ENCODE data around the gene ST6GALNAC6. TPM values are rescaled to one million over a fixed set of nuclear protein-coding genes. Genes with fewer than 3 reads are reported as not detected.

Gene ST6GALNAC6
- polyA plus RNA-seq, 1 donor from 2014 or later = 38.9 TPM

GRCh38 chr9:127927201-127927987, 28.0 kb upstream of the ST6GALNAC6 start:
- H3K9me3 Mint-ChIP-seq = no peaks in the 10 kb centered on the region
- H3K27me3 Mint-ChIP-seq = peaks cover 1% of the 10 kb centered on the region
- peaks cover 4% of the 10 kb centered on the region for H3K36me3 Mint-ChIP-seq
- H3K4me3 Mint-ChIP-seq = peak overlapping the region; percentile 72 to 89 (median 78)
- H3K4me1 Mint-ChIP-seq = peaks cover 7 to 17% (median 16%) of the 10 kb centered on the region in 3 donors
- H3K27ac Mint-ChIP-seq = peak overlapping the region in 1 of 3 donors; percentile 76

GRCh38 chr9:127926906-127927200, 27.4 kb upstream of the ST6GALNAC6 start:
- H3K36me3 Mint-ChIP-seq = peaks cover 4% of the 10 kb centered on the region
- H3K27ac Mint-ChIP-seq = peak overlapping the region in 1 of 3 donors; percentile 45
- peak overlapping the region; percentile 72 to 89 (median 78) for H3K4me3 Mint-ChIP-seq
- no peaks in the 10 kb centered on the region for H3K9me3 Mint-ChIP-seq
- peaks cover 7 to 18% (median 16%) of the 10 kb centered on the region in 3 donors for H3K4me1 Mint-ChIP-seq
- peaks cover 1% of the 10 kb centered on the region for H3K27me3 Mint-ChIP-seq

DNA sequence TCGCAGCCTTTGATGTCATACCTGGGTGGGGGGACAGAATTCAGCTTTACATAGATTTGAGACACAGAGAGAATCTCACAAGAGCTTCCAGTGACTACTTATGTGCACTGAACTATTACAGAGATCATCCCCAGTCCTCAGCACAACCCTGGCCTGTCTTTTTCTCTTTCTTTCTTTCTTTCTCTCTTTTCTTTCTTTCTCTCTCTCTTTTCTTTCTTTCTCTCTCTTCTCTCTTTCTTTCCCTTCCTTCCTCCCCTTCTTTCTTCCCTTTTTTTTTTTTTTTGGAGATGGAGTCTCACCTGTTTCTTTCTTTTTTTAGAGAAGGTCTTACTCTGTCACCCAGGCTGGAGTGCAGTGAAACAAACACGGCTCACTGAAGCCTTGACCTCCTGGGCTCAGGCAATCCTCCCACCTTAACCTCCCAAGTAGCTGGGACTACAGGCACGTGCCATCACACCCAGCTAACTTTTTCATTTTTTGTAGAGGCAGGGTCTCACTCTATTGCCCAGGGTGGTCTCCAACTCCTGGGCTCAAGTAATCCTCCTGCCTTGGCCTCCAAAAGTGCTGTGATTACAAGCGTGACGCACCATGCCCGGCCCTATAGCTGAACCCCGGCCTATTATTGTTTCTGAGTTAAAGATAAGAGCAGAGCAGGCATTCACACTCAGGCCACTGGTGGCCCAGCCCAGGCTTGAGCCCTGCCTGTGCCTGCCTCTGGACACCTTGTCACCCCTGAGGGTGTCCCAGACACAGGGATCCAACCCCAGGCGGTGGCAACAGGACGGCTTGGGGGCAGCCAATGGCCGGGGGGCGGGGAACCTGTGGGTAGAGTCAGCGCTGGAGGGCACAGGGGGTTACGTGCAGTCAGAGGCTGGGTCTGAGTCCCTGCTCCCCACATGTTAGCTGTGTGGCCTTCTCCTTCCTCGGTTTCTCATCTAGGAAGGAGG, 26.8 kb upstream of the ST6GALNAC6 start:
- H3K4me3 Mint-ChIP-seq = peak overlapping the region in 3 of 4 donors; percentile 72 to 89 (median 78)
- H3K36me3 Mint-ChIP-seq = peaks cover 2% of the 10 kb centered on the region
- peaks cover 9 to 15% (median 10%) of the 10 kb centered on the region in 3 donors for H3K4me1 Mint-ChIP-seq
- H3K27ac Mint-ChIP-seq = peak overlapping the region in 1 of 3 donors; percentile 45
- no peaks in the 10 kb centered on the region for H3K9me3 Mint-ChIP-seq
- H3K27me3 Mint-ChIP-seq = peaks cover 1% of the 10 kb centered on the region

GRCh38 chr9:127924736-127925444, 25.5 kb upstream of the ST6GALNAC6 start:
- H3K36me3 Mint-ChIP-seq = peaks cover 2% of the 10 kb centered on the region
- H3K4me3 Mint-ChIP-seq = peak overlapping the region in 1 of 4 donors; percentile 33
- peak overlapping the region in 1 of 3 donors; percentile 83 for H3K27ac Mint-ChIP-seq
- peaks cover 3 to 8% (median 5%) of the 10 kb centered on the region in 3 donors for H3K4me1 Mint-ChIP-seq
- H3K9me3 Mint-ChIP-seq = no peaks in the 10 kb centered on the region
- peaks cover 1% of the 10 kb centered on the region for H3K27me3 Mint-ChIP-seq

DNA sequence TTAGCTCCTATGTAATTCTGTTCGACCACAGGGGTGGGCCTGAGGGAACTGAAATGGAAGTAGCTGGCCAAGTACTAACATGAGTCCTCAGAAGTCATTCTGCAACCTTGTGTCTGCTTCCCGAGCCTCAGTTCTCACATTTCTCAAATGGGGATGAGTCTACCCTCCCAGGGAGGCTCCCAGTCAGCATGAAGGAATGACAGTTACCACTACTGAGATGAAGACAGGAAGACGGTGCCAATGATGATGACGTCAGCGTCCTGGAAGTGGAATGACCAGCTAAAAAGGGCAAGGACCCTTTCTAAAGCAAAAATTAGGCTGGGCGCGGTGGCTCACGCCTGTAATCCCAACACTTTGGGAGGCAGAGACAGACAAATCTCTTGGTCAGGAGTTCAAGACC, 24.4 kb upstream of the ST6GALNAC6 start:
- no peak overlapping the region for H3K4me3 Mint-ChIP-seq
- no peak overlapping the region for H3K27ac Mint-ChIP-seq

GRCh38 chr9:127923046-127923445, 23.6 kb upstream of the ST6GALNAC6 start:
- Mint-ChIP-seq H3K27me3 (no peaks in the 10 kb centered on the region), H3K27ac (no peak overlapping the region), H3K36me3 (peaks cover 2% of the 10 kb centered on the region), H3K4me1 (peaks cover 8 to 18% (median 16%) of the 10 kb centered on the region in 3 donors), H3K4me3 (no peak overlapping the region), H3K9me3 (no peaks in the 10 kb centered on the region)

More for the DNA sequence above, 24.4 kb upstream of the ST6GALNAC6 start:
- Mint-ChIP-seq H3K27me3 (peaks cover under 1% of the 10 kb centered on the region), H3K36me3 (peaks cover 2% of the 10 kb centered on the region), H3K4me1 (peaks cover 3 to 16% (median 10%) of the 10 kb centered on the region in 3 donors), H3K9me3 (no peaks in the 10 kb centered on the region)

- Mint-ChIP-seq H3K27ac (peak overlapping the region in 1 of 3 donors; percentile 81), H3K36me3 (peaks cover 2% of the 10 kb centered on the region), H3K9me3 (no peaks in the 10 kb centered on the region), H3K4me3 (peak overlapping the region in 3 of 4 donors; percentile 62 to 79 (median 68)), H3K4me1 (peaks cover 14 to 24% (median 24%) of the 10 kb centered on the region in 3 donors), H3K27me3 (no peaks in the 10 kb centered on the region)
These were observed 22.2 kb upstream of the ST6GALNAC6 start for GRCh38 chr9:127921557-127922120.

DNA sequence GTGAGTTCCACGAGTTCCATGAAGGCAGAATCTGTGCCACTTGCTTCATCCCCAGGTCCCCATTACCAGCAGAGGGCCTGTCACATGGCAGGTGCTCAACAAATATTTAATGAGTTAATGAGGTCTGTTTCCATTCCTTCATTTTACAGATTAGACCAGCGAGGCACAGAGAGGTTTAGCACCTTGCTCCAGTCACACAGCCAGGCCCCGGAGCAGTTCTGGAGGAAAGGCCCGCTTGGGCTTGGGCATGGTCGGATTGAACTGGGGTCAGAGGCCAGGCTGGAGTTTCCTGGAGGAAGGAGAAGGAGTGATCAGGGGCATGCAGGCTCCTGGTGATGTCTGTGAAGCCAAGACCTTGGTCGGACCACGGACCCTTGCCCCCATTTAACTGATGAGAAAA, 21.4 kb upstream of the ST6GALNAC6 start:
- no peak overlapping the region for H3K4me3 Mint-ChIP-seq

DNA sequence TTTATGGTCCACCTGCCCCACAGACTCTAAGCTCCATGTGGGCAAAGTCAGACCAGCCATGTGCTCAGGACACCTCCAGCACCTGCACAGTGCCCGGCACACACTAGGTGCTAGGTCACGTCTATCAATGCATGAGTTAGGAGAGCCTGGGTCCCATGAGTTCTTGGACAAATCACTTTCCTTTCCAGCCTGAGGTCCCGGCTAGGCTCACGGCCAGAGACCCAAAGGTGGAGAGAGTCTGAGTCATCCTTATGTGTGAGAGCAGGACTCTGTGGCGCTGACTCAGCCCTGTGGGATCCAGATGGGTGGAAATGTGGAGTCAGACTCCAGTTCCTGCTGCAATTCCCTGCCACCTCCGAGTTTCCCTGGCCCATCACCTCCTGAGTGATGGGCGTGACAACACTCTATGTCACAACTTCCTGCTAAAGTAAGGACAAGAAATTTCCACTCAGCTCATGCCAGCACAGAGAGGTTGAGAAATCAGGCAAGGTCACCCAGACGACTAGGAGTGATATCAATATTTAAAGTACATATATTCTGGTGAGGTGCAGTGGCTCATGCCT, 19.9 kb upstream of the ST6GALNAC6 start:
- H3K4me3 Mint-ChIP-seq = peak overlapping the region in 1 of 4 donors; percentile 77
- peaks cover 2% of the 10 kb centered on the region for H3K36me3 Mint-ChIP-seq
- peak overlapping the region; percentile 96 to 99 (median 97) for H3K27ac Mint-ChIP-seq
- H3K9me3 Mint-ChIP-seq = peaks cover 0 to 2% (median 0%) of the 10 kb centered on the region in 3 donors
- H3K27me3 Mint-ChIP-seq = no peaks in the 10 kb centered on the region
- peaks cover 20 to 31% (median 24%) of the 10 kb centered on the region in 3 donors for H3K4me1 Mint-ChIP-seq

More for the DNA sequence above, 21.4 kb upstream of the ST6GALNAC6 start:
- Mint-ChIP-seq H3K27me3 (no peaks in the 10 kb centered on the region), H3K36me3 (peaks cover 3% of the 10 kb centered on the region), H3K27ac (peak overlapping the region in 1 of 3 donors; percentile 96), H3K9me3 (peaks cover 0 to under 1% (median 0%) of the 10 kb centered on the region in 3 donors), H3K4me1 (peaks cover 16 to 26% (median 24%) of the 10 kb centered on the region in 3 donors)

DNA sequence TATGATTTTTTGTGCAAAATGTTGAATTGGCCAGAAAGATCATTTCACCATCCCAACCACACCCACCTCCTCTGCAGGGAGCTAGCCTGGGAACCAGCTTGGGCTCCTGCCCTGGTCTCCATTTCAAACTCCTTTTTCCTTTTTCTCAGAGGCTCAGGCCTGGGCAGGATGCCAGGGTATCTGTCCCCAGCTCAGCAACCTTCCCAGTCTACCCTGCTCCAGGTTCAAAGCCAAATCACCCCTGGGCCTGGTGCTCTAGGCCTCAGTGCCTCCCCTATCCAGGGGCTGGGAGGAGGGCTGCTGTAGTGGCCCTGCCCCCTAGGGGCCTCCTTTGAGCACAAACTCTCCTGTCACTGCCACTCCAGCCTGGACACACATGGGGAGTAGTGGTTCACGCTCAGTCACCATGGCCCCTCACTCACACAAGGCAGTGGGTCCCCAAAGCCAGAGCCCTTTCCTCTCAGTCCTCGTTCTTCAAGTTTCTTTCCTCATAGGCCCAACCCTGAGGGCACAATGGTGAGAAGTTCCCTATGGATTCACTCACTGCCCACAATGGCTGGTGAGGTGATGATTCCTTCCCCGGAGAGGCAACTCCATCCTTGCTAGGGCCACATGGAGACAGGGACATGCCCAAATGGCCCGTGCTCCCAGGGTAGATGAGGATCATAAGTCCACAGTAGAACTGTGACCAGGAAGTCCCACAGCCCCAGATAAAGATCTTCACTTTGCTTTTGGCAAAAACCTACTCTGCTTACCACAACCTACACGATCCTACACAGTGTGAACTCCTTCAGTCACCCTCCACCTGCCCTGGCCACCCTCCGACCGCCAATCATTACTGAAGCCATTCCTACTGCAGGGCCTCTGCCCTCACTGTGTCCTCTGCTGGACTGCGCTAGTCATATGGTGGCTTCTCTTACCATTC, 19.0 kb upstream of the ST6GALNAC6 start:
- peaks cover 2% of the 10 kb centered on the region for H3K36me3 Mint-ChIP-seq
- peaks cover 20 to 36% (median 24%) of the 10 kb centered on the region in 3 donors for H3K4me1 Mint-ChIP-seq
- no peaks in the 10 kb centered on the region for H3K27me3 Mint-ChIP-seq
- peaks cover 0 to 2% (median 0%) of the 10 kb centered on the region in 3 donors for H3K9me3 Mint-ChIP-seq
- H3K4me3 Mint-ChIP-seq = peak overlapping the region; percentile 12 to 98 (median 86)
- H3K27ac Mint-ChIP-seq = peak overlapping the region; percentile 96 to 99 (median 97)

DNA sequence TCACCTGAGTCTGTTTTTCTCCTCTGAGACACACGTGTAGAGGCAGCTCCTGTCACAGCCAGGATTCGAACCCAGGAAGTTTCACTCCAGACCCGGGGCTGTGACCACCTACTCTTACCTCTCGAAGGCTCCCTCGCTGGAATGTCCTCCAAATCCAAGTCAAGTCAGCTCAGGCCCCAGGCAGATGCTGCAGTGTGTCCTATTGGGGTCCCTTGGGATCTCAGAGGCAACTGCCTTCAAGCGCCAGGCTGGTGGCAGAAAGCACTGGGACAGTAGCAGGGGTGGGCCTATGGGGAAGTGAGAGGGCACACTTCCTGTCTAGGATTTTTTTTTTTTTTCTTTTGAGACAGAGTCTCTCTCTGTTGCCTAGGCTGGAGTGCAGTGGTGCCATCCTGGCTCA, 18.2 kb upstream of the ST6GALNAC6 start:
- Mint-ChIP-seq H3K4me3 (peak overlapping the region; percentile 77 to 98 (median 92)), H3K27ac (peak overlapping the region; percentile 96 to 99 (median 97)), H3K36me3 (peaks cover 2% of the 10 kb centered on the region), H3K27me3 (no peaks in the 10 kb centered on the region), H3K4me1 (peaks cover 21 to 42% (median 24%) of the 10 kb centered on the region in 3 donors), H3K9me3 (peaks cover 0 to 2% (median 0%) of the 10 kb centered on the region in 3 donors)

GRCh38 chr9:127916720-127917581, 17.5 kb upstream of the ST6GALNAC6 start, which contains the start of gene ST6GALNAC4:
Gene ST6GALNAC4, minus strand, starts transcription at chr9:127917041. Its CDS starts 622 bp downstream, at chr9:127916419.
- Mint-ChIP-seq H3K36me3 (peaks cover 2% of the 10 kb centered on the region), H3K27me3 (no peaks in the 10 kb centered on the region), H3K4me1 (peaks cover 22 to 42% (median 24%) of the 10 kb centered on the region in 3 donors), H3K27ac (peak within 1 kb of the TSS; percentile 96 to 99 (median 97)), H3K9me3 (peaks cover 0 to 2% (median 0%) of the 10 kb centered on the region in 3 donors), H3K4me3 (peak within 1 kb of the TSS; percentile 77 to 98 (median 92))

Data from IgD-negative memory B cell (primary cell).